Stimulated activated CD4-positive, alpha-beta T cell treated with anti-CD3 and anti-CD28 coated beads, Interleukin-1b, Interleukin-23, amount 100 ng/mL, for 24 hours (primary cell): ENCODE results near the gene FGFBP3.
A peak's percentile ranks its signal among the peaks of the same experiment; 100 is the strongest.

Experiments used
- DNase-seq, 4 experiments: peaks; one replicate each; pipeline ENCODE4 v3.0.0-alpha.2; 2020; ENCODE audit warnings: low read depth in 4 of 4, low spot score in 1 of 4

The FGFBP3 gene

GRCh38 chr10:91909117-91909677, at the start of gene FGFBP3:
TSS of gene FGFBP3 (minus strand) at chr10:91909486. CDS start at chr10:91908969, 517 bp downstream.
- DNase-seq = no peak

GRCh38 chr10:91957091-91957490, 47.8 kb upstream of the FGFBP3 start:
- DNase-seq = no peak

- DNase-seq = no peak
Observed at GRCh38 chr10:91955114-91955513, 45.8 kb upstream of the FGFBP3 start.

DNA sequence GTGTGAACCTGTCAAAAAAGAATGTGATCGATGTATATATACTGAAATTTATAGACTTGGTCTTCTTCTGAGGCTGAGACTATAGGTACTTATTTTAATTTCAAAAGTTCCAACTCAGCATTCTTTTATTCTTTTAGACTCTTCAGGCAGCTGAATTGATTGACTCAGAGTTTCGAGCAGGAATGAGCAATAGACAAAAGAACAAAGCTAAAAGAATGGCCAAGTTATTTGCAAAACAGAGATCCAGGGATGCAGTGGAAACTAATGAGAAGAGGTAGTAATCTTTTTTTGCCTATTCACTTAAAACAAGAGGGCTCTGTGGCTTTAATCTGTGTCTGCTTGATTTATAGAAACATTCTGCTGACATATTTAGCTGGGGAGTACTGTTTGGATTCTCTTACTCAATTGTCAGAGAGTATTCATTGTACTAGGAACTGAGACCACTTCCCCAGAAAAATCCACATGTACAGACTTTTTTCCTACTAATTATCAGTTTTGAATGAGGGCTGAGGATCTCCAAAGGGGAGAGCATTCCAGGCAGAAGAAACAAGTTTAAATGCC, 44.4 kb upstream of the FGFBP3 start:
- DNase-seq = no peak

DNA sequence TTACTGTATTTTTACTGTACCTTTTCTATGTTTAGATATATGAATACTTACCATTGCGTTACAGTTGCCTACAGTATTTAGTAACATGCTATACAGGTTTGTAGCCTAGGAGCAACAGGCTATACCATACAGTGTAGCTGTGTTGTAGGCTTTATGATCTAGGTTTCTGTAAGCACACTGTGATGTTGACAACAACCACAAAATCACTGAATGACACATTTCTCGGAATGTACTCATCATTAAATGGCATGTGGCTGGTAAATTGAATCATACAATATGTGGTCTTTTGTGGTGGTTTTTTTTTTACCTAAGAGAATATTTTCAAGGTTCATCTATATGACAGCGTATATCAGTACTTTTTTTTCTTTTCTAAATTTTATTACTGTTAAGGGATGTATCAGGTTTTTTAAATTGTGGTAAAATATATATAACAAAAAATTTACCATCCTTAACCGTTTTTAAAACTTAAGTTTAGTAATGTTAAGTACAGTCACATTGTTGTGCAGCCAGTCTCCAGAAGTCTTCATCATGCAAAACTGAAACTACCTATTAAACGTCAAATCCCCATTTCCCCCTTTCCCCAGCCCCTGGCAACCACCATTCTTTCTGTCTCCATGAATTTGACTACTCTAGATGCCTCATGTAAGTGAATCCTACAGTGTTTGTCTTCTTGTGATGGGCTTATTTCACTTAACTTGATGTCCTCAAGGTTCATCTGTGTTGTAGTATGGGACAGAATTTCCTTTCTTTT, 35.8 kb upstream of the FGFBP3 start:
- no peak for DNase-seq

GRCh38 chr10:91941426-91941825, 32.1 kb upstream of the FGFBP3 start:
- DNase-seq = no peak

DNA sequence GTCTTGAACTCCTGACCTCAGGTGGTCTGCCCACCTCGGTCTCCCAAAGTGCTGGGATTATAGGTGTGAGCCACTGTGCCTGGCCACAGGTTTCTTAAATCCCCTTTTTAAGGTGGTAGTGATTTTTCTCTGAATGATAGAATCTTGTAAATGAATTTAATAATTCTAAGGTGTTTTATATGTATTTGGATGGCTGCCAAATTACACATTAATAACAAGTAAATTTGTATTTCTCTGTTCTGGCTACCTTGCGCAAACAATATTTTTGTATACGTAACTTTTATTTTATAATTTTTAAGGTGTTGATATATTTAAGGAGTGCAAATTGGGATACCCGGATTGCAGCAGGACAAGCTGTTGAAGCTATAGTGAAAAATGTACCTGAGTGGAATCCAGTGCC, 30.4 kb upstream of the FGFBP3 start:
- DNase-seq = no peak

GRCh38 chr10:91935886-91936285, 26.6 kb upstream of the FGFBP3 start:
- no peak for DNase-seq

DNA sequence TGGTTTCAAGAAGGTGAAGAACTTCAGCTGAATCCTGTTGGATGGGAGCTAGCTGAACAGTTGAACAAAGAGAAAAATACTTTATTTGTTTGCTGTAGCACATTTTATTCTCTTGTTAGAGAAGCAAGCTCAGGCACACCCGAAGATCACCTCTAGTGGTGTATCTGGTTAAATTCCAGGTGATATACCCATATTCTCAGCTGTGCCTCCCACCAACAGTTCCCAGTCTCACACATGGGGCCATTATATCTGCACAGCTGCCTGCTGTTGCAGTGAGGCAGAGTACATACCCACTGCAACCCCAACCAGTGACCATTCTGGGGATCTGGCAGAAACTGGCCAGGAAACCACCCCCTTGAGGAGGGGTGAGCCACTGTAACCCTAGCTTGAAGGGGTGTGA, 23.5 kb upstream of the FGFBP3 start:
- DNase-seq = no peak

GRCh38 chr10:91931526-91932190, 22.4 kb upstream of the FGFBP3 start:
- DNase-seq = no peak

GRCh38 chr10:91930939-91931338, 21.7 kb upstream of the FGFBP3 start:
- DNase-seq = no peak

DNA sequence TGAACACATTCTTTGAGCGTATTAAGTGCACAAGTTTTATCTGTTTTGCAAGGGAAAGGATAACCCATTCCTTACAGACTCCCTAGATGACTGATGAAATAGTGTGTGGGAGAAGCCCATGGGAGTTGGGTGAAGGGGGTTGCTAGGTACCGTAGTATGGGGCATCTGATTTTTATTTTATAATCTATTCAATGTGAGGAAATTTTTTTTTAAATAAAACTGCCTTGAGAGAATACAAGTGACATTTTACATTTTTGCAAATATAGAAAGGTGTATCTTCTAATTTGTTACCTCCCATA, 15.7 kb upstream of the FGFBP3 start:
- DNase-seq = no peak

- DNase-seq = no peak
Observed at GRCh38 chr10:91924212-91925021, 15.1 kb upstream of the FGFBP3 start.

- peak; percentile 87 to 88 (median 88) for DNase-seq
Observed at GRCh38 chr10:91923371-91924211, 14.3 kb upstream of the FGFBP3 start, which contains the start of gene BTAF1. TSS of gene BTAF1 (plus strand) at chr10:91923770. CDS start at chr10:91924077, 307 bp downstream.

DNA sequence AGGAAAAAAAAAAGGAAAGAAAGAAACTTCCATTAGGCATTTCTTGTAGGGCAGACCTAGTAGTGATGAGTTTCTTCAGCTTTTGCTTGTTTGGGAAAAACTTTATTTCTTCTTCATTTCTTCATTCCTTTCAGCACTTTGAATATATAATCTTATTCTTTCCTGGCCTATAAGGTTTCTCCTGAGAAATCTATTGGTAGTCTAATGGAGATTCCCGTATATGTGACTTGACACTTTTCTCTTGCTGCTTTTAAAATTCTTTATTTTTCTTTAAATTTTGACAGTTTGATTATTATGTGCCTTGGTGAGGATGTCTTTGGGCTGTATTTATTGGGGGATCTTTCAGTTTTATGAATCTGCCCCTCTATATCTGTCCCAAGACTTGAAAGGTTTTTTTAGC, 10.4 kb upstream of the FGFBP3 start:
- no peak for DNase-seq

DNA sequence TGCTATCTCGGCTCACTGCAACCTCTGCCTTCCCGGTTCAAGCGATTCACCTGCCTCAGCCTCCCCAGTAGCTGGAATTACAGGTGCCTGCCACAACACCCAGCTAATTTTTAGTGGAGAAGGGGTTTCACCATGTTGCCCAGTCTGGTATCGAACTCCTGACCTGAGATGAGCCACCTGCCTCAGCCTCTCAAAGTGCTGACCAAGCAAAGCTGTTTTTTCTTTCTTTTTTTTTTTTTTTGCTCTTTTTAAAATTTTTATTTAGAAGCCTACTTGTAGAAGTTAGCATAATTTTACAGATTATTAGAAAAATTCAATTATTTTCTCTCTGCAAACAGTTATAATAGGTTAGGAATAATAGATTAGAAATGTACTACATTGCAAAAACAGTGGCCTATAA, 1.2 kb upstream of the FGFBP3 start:
- DNase-seq = no peak

DNA sequence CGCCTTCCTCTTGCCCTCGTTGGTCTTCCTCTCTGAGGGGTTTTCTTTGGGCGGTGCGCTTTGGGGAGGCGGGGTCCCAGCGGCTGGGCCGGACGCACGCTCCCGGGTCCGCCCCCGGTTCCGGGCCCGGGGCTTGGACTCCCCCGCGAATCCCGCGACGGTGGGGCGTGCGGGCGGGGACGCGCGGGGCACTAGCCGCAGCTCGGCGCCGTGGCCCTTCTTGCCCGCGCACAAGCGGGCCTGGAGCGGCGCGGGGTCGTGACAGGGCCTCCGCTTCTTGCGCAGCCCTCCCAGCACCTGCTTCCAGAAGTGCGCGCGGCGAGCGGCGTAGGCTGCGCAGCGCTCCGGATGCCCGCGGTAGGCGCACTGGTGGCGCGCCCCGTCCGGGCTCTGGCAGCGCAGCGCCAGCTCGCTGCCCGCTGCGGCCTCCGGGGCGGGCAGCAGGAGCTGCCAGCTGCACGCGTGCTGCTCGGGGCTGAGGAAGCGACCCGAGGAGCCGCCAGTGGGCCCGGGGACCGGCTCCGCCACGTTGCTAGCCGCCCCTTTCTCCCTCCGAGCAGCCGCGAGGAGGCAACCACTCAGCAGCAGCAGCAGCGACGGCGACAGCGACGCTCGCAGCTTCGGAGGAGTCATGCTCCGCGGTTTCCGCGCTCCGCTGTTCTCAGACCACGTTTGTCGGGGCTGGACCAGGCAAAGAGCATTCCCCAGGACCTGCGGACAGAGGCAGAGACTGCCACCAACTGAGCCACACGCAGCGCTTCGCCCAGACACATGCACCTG, 759 bp downstream of the FGFBP3 start:
- peak; percentile 43 to 67 (median 50) for DNase-seq

- DNase-seq = no peak
Observed at GRCh38 chr10:91907914-91908336, 1.4 kb downstream of the FGFBP3 start.

DNA sequence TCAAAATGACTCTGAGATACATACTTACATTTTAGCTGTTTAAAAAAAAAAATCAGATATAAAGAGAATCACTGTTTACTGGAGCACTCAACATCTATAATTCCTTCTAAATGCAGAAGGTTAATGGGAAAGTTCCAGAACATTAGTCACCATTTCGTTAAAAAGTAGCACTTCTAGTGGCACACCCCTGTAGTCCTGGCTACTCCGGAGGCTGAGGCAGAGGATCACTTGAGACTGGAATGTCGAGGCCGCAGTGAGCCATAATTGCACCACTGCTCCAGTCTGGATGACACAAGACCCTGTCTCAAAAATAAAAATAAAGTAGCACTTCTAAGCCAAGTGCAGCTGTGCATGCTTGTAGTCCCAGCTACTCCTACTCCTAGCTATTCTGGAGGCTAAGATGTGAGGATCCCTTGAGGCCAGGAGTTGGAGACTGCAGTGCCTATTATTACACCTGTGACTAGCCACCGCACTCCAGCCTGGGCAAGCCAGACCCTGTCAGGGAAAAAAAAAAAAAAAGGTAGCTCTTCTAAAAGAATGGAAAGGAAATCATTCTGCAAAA, 2.2 kb downstream of the FGFBP3 start:
- no peak for DNase-seq
